Sigmoid colon (tissue), 7 donors: ENCODE results near the gene PACRG. TPM values are rescaled to one million over a fixed set of nuclear protein-coding genes. Genes with fewer than 3 reads are reported as not detected.

Experiments
- DNase-seq: peaks from one replicate; pipeline ENCODE4 v3.0.0-alpha.2; 2019
- H3K27ac ChIP-seq, 4 donors: fragments of 200-600 bp; sonication (generic); one replicate each; pipeline ENCODE4 v1.5.1; 2016 to 2019; ENCODE audit warnings: mild to moderate bottlenecking in 1 of 4
- H3K27me3 ChIP-seq, 3 donors: fragments of 200-600 bp; sonication (generic); one replicate each; pipeline ENCODE4 v1.5.1; 2019; ENCODE audit warnings: mild to moderate bottlenecking in 1 of 3
- H3K36me3 ChIP-seq, 4 donors: fragments of 200-600 bp; sonication (generic); one replicate each; pipeline ENCODE4 v1.5.1; 2016 to 2019
- H3K4me1 ChIP-seq, 4 donors: fragments of 200-600 bp; sonication (generic); one replicate each; pipeline ENCODE4 v1.5.1; 2017 to 2019
- H3K4me3 ChIP-seq, 4 donors: fragments of 200-600 bp; sonication (generic); one replicate each; pipeline ENCODE4 v1.5.1; 2017 to 2019; ENCODE audit warnings: mild to moderate bottlenecking in 2 of 4, moderate library complexity in 1 of 4
- H3K9me3 ChIP-seq, 4 donors: fragments of 200-600 bp in 3 of 4; sonication (generic) in 3 of 4; one replicate each; pipeline versions ENCODE4 v1.5.1 to v1.6.1; 2013 to 2019
- EP300 ChIP-seq, 4 donors: sonication (generic); formaldehyde crosslinking; IDR thresholded peaks; one replicate each; pipeline ENCODE4 v1.6.1; 2017; ENCODE audit warnings: antibody characterized with exemption in 4 of 4
- POLR2A ChIP-seq, 2 donors: fragments of 450-650 bp; IDR thresholded peaks; one replicate each; pipeline ENCODE4 v1.6.1; 2016; ENCODE audit warnings: antibody characterized with exemption in 2 of 2, mild to moderate bottlenecking in 2 of 2, moderate library complexity in 2 of 2
- POLR2AphosphoS5 ChIP-seq, 4 donors: sonication (generic); formaldehyde crosslinking; IDR thresholded peaks; one replicate each; pipeline ENCODE4 v1.6.1; 2017; ENCODE audit warnings: antibody characterized with exemption in 4 of 4
- WGBS, 2 donors: extraction: QIAGEN DNeasy Blood & Tissue Kit; methylation state at CpG; one replicate each; pipeline ENCODE4 v1.1.7; 2013; 5-methylcytosine and 5-hydroxymethylcytosine counted together
- intact Hi-C: fragments of 100-400 bp; cut with DNase I; formaldehyde crosslinking; loops from one replicate; pipeline ENCODE4 v1.15.1; 2023
- polyA plus RNA-seq, 3 donors: library from polyadenylated mRNA; stranded (reverse); fragments of 200-250 nt; gene quantifications; one replicate each; pipeline ENCODE4 v1.2.3, GENCODE V29; 2013
- total RNA-seq, 4 donors: library from RNA; depleted of rRNA; stranded (reverse); fragments of >200 nt; gene quantifications; one replicate each; pipeline ENCODE4 v1.1.0, GENCODE V29; 2016
- TF ChIP-seq, protein P1 (sequence below), 4 experiments: fragments of 450-650 bp in 3 of 4; fragments of 200-600 bp in 1 of 4; IDR thresholded peaks; one replicate each; pipeline ENCODE4 v1.5.1; 2016 to 2019; ENCODE audit warnings: antibody characterized with exemption in 4 of 4, mild to moderate bottlenecking in 3 of 4, moderate library complexity in 2 of 4
- donor health status: healthy with polysubstance abuse.
- donor health status: Bipolar disorder and iron deficiency.
- donor health status: healthy.

The PACRG gene
- total and polyA plus RNA-seq, 7 donors: 0.12 to 6.9 (median 0.95) TPM; not detected in 2

DNA sequence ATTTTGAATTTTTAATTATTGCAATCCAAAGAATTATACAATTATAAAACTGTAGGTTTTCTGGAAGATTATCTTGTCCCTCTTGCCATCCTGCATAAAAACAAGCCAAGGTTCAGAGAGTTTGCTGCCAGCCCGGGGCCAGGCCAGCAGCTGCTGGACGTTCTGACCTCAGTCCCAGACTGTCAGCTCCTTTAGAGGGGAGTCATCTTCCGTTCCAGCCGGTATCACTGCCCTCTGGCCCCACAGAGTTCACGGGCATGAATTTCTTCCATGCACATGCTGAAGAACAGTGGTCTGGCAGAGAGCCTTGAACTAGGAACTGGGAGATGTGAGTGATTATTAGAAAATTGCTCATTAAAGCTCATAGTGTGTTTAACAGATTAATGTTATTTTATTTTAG is 556.4 kb downstream of the PACRG start:
- Histone ChIP-seq H3K36me3 (no peaks in the 10 kb centered on the region), H3K27me3 (no peaks in the 10 kb centered on the region), H3K4me3 (no peak overlapping the region), H3K9me3 (no peaks in the 10 kb centered on the region), H3K27ac (no peak overlapping the region), H3K4me1 (no peaks in the 10 kb centered on the region)
- 81 to 83% methylated on average over 5 of the region's 5 CpGs for WGBS, 2 donors
- intact Hi-C loops: no loop called here
- TF ChIP-seq POLR2A (IDR thresholded peaks at IDR 0.05) (no peak), POLR2AphosphoS5 (IDR thresholded peaks at IDR 0.05) (no peak), EP300 (IDR thresholded peaks at IDR 0.05) (no peak)
- TF ChIP-seq, protein P1, sequence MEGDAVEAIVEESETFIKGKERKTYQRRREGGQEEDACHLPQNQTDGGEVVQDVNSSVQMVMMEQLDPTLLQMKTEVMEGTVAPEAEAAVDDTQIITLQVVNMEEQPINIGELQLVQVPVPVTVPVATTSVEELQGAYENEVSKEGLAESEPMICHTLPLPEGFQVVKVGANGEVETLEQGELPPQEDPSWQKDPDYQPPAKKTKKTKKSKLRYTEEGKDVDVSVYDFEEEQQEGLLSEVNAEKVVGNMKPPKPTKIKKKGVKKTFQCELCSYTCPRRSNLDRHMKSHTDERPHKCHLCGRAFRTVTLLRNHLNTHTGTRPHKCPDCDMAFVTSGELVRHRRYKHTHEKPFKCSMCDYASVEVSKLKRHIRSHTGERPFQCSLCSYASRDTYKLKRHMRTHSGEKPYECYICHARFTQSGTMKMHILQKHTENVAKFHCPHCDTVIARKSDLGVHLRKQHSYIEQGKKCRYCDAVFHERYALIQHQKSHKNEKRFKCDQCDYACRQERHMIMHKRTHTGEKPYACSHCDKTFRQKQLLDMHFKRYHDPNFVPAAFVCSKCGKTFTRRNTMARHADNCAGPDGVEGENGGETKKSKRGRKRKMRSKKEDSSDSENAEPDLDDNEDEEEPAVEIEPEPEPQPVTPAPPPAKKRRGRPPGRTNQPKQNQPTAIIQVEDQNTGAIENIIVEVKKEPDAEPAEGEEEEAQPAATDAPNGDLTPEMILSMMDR (IDR thresholded peaks at IDR 0.05): no peak
- no peak for DNase-seq

DNA sequence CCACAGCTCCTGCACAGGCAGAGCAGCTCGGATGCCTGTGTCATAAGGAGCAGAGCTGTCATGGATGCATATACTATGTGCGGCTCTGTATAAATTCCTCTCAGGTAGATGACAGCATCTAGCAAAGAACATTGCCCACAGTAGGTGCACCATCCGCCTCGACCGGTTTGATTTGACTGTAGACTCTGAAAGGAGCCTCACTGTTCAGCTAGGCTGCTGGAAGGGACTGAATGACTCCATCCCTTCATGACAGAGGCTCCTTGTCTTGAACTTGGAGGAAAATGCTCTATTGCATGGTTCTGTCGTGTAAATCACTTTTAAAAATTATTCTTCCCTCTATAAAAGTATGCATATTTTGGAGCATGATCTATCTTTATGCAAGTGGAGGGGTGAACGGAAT is 557.9 kb downstream of the PACRG start:
- H3K4me3 ChIP-seq: no peak overlapping the region
- no peaks in the 10 kb centered on the region for H3K4me1 ChIP-seq
- WGBS, 2 donors: 86 to 88% methylated on average over 7 of the region's 7 CpGs
- intact Hi-C loops: no loop called here
- no peaks in the 10 kb centered on the region for H3K27me3 ChIP-seq
- no peaks in the 10 kb centered on the region for H3K9me3 ChIP-seq
- DNase-seq: no peak
- H3K27ac ChIP-seq: peak overlapping the region in 1 of 4 donors; percentile 31
- TF ChIP-seq EP300 (IDR thresholded peaks at IDR 0.05) (no peak), POLR2A (IDR thresholded peaks at IDR 0.05) (no peak), POLR2AphosphoS5 (IDR thresholded peaks at IDR 0.05) (no peak)
- TF ChIP-seq, protein P1 (IDR thresholded peaks at IDR 0.05): no peak
- H3K36me3 ChIP-seq: no peaks in the 10 kb centered on the region

DNA sequence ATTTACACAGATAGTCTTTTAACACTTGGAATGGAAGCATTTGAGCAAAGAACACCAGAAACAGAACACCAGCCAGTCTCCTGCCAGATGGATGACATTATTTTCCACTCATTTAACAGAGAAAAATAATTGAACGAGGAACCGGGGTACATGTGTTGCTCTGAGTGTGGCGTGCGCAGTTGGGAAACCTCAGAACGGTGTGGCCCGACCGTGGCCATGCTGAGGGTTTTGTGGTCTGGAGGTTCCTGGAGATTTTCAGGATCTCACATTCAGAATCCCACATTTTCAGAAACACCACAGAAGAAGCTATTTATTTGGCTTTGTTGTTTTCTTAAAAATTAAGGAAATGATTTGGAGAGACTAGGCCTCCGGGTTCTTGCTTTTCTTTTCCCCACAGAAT is 559.9 kb downstream of the PACRG start:
- no peaks in the 10 kb centered on the region for H3K4me1 ChIP-seq
- no peak for DNase-seq
- H3K27ac ChIP-seq: no peak overlapping the region
- no peaks in the 10 kb centered on the region for H3K27me3 ChIP-seq
- no peak overlapping the region for H3K4me3 ChIP-seq
- no peaks in the 10 kb centered on the region for H3K9me3 ChIP-seq
- 93 to 95% methylated on average over 8 of the region's 8 CpGs for WGBS, 2 donors
- H3K36me3 ChIP-seq: no peaks in the 10 kb centered on the region
- intact Hi-C loops: no loop called here
- TF ChIP-seq EP300 (IDR thresholded peaks at IDR 0.05) (no peak), POLR2A (IDR thresholded peaks at IDR 0.05) (no peak), POLR2AphosphoS5 (IDR thresholded peaks at IDR 0.05) (no peak)
- TF ChIP-seq, protein P1 (IDR thresholded peaks at IDR 0.05): no peak

DNA sequence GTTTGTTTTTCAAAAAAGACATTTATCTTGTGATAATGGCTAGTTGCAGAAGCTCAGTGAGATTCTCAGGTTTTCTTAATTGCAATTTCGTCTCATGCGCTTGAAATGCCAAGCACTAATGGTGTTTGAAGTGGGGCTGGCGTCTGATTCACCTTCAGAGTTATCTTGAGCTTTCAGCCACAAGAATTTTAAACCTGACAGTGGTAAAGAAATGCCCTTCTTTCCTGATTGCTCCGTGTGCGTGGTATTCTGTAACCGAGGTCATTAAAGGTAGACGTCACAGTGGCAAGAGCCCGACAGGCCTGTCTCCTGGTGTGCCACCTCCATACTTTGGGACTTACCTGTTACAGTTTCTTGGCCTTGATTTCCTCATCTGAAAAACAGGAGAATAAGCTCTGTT is 560.3 kb downstream of the PACRG start:
- H3K4me3 ChIP-seq: no peak overlapping the region
- no peak overlapping the region for H3K27ac ChIP-seq
- no peaks in the 10 kb centered on the region for H3K27me3 ChIP-seq
- no peaks in the 10 kb centered on the region for H3K9me3 ChIP-seq
- 89 to 91% methylated on average over 8 of the region's 8 CpGs for WGBS, 2 donors
- H3K36me3 ChIP-seq: no peaks in the 10 kb centered on the region
- intact Hi-C loops: no loop called here
- DNase-seq: no peak
- no peaks in the 10 kb centered on the region for H3K4me1 ChIP-seq
- TF ChIP-seq POLR2A (IDR thresholded peaks at IDR 0.05) (no peak), POLR2AphosphoS5 (IDR thresholded peaks at IDR 0.05) (no peak), EP300 (IDR thresholded peaks at IDR 0.05) (no peak)
- TF ChIP-seq, protein P1 (IDR thresholded peaks at IDR 0.05): no peak

DNA sequence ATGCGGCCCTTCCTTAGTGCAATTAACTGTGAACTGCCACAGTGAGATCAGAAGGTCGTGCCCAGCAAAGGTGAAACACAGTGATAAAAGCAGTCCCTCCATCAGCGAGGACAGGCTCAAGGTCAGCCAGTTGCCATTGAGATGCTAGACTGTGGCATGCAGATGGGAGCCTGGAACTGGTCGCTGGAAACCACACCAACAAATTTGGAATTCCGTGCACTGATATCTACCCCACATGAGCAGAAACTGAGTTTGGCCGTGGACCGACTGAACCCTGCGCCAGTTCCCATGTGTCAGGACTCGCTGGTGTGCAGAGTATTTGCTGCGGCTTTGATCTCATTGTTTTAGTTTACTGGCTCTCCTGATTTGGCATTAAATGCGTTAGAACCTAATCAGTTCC is 561.1 kb downstream of the PACRG start:
- no peak for DNase-seq
- no peaks in the 10 kb centered on the region for H3K4me1 ChIP-seq
- no peak overlapping the region for H3K27ac ChIP-seq
- WGBS, 2 donors: 81 to 91% methylated on average over 11 of the region's 11 CpGs
- no peaks in the 10 kb centered on the region for H3K9me3 ChIP-seq
- no peaks in the 10 kb centered on the region for H3K27me3 ChIP-seq
- H3K36me3 ChIP-seq: no peaks in the 10 kb centered on the region
- intact Hi-C loops: no loop called here
- no peak overlapping the region for H3K4me3 ChIP-seq
- TF ChIP-seq POLR2A (IDR thresholded peaks at IDR 0.05): no peak
- no peak for TF ChIP-seq POLR2AphosphoS5 (IDR thresholded peaks at IDR 0.05)
- TF ChIP-seq, protein P1 (IDR thresholded peaks at IDR 0.05): no peak
- TF ChIP-seq EP300 (IDR thresholded peaks at IDR 0.05): no peak
